DLD1 (cell line): ENCODE measurements around the gene MACC1.
"Not testable (repeated sequence)": the region's sequence is repeated elsewhere in the genome, so short reads cannot be mapped to it uniquely, and the experiment has no call there.

Experiments used
- in situ Hi-C: cut with HindIII; loops from 2 replicates; pipeline ENCODE4 v1.10.0; 2017; ENCODE audit warnings: low sequenced_read_pairs

The MACC1 gene

GRCh38 chr7:20133803-20134202 lies 83.4 kb downstream of the MACC1 start:
- in situ Hi-C loops: no loop called here

DNA sequence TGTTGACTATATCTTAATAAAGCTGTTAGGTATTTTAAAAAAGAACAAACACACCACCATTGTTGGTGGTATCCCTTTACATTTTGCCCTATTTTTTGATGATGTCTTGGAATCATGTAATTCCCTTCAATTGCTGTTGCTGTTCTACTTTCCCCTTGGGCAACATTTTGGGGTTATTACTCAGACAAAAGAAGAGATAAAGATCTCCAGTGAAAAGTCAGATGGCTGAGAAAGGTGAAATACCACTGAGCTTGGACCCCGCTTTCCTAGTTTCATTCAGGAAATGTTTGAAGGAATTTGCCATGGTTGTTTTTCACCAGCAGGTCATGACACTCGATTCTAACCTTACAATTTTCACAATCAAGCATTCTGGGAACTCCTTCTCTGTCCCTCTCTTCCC lies 84.6 kb downstream of the MACC1 start:
- in situ Hi-C loops: no loop called here

GRCh38 chr7:20131776-20132175 lies 85.4 kb downstream of the MACC1 start:
- in situ Hi-C loops: no loop called here

- in situ Hi-C loops: no loop called here
Measured at GRCh38 chr7:20129920-20130319, 87.3 kb downstream of the MACC1 start.

DNA sequence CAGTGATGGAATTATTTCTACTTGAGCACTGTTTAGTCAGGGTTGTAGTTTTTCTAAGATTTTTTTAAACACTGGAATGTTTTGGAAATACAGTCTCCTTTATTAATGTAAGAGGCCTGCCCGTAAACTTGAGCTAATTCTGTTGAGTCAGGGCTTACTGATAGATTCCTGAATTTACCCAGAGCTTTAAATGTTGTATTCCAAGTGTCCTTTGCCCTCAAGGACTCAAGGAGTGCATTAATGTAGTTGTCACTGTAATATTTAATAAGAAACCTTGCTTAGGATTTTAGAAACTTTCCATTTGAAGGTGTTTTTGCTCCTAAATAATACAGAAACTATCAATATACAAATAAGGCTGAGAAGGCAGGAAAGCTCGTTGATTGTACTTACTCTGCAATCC lies 89.2 kb downstream of the MACC1 start:
- in situ Hi-C loops: no loop called here

- in situ Hi-C loops: not testable (repeated sequence)
Measured at GRCh38 chr7:20126060-20126459, 91.1 kb downstream of the MACC1 start.

- in situ Hi-C loops: not testable (repeated sequence)
Measured at GRCh38 chr7:20124087-20124486, 93.1 kb downstream of the MACC1 start.

DNA sequence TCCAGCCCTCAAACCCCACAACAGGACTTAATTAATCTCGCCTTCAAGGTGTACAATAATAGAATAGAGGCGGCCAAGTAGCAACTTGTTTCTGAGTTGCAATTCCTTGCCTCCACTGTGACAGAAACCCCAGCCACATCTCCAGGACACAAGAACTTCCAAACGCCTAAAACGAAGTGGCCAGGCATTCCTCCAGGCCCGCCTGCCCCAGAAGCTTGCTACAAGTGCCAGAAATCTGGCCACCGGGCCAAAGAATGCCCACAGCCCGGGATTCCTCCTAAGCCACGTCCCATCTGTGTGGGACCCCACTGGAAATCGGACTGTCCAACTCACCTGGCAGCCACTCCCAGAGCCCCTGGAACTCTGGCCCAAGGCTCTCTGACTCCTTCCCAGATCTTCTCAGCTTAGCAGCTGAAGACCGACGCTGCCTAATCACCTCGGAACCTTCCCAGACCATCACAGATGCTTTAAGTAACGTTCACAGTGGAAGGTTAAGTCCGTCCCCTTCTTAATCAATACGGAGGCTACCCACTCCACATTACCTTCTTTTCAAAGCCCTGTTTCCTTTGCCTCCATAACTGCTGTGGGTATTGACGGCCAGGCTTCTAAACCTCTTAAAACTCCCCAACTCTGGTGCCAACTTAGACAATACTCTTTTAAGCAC lies 94.4 kb downstream of the MACC1 start:
- in situ Hi-C loops: not testable (repeated sequence)

GRCh38 chr7:20122073-20122472 lies 95.1 kb downstream of the MACC1 start:
- in situ Hi-C loops: no loop called here

DNA sequence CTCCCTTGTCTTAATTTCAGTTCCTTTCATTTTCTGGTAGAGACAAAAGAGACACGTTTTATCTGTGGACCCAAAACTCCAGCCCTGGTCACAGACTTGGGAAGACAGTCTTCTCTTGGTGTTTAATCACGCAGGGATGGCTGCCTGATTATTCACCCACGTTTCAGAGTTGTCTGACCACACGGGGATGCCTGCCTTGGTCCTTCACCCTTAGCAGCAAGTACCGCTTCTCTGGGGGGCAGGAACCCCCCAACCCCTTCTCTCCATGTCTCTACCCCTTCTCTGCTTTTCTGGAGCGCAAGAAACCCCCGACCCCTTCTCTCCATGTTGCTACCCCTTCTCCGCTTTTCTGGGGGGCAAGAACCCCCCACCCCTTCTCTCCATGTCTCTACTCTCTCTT lies 95.8 kb downstream of the MACC1 start:
- in situ Hi-C loops: no loop called here

DNA sequence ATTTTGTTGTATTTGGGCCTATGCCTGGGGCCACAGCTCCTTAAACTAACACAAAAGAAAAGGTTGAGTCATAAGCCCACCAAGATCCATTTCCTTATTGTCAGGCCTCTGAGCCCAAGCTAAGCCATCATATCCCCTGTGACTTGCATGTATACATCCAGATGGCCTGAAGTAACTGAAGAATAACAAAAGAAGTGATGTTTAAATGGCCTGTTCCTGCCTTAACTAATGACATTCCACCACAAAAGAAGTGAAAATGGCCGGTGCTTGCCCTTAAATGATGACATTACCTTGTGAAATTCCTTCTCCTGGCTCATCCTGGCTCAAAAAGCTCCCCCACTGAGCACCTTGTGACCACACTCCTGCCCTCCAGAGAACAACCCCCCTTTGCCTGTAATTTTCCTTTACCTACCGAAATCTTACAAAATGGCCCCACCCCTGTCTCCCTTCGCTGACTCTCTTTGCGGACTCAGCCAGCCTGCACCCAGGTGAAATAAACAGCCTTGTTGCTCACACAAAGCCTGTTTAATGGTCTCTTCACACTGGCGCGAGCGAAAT lies 96.5 kb downstream of the MACC1 start:
- in situ Hi-C loops: not testable (repeated sequence)

- in situ Hi-C loops: no loop called here
Measured at GRCh38 chr7:20116869-20117268, 100.3 kb downstream of the MACC1 start.

- in situ Hi-C loops: no loop called here
Measured at GRCh38 chr7:20114468-20114867, 102.7 kb downstream of the MACC1 start.

- in situ Hi-C loops: no loop called here
Measured at GRCh38 chr7:20113427-20114027, 103.7 kb downstream of the MACC1 start.

DNA sequence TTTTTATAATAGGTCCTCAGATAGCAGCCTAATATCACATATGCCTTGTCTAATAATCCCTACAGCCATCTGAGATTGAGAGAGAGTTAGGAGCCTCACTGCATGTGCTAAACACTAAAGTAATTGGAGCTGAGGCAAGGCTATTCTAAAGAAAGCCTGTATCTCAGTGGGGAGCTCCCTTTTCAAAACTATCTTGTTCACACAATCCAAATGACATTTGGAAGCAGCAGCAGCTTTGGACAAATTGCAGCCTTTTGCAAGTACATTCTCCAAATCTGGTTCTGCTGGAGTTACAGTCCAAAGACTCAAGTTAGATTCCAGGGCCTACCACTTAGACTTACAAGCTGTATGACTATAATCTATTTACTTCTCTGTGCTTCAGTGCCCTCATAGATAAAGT lies 104.5 kb downstream of the MACC1 start:
- in situ Hi-C loops: no loop called here

DNA sequence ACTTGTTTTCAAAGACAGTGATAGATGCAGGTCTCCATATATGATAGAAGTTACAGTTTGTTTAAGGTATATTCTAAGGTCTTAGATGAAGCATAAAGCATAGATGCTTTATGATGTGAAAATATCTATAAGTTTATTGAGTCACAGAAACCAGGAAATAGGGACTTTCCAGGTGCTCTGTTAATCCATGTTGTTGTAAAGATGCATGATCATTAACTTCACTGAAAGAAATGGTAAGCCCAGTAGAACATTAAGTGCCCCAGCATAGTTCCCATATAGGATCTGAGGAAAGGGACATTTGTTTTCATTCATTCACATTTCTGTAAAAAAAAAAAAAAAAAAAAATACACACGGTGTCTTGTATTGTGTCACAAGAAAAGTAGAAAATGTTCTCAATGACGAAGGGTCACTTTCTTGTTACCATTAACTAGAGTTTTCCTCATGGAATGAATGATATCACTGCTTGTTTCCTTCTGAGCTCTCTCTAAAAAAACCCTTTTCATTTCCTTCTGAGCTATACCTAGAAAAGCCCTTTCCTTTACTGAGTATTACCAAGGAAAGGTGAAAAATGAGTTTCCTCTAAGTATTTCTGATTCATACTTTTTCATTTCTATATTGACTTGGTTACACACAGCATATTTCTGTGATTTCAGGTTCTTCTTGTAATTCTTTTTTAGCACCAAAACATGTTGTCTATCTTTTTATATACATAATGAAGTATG lies 105.2 kb downstream of the MACC1 start:
- in situ Hi-C loops: no loop called here

DNA sequence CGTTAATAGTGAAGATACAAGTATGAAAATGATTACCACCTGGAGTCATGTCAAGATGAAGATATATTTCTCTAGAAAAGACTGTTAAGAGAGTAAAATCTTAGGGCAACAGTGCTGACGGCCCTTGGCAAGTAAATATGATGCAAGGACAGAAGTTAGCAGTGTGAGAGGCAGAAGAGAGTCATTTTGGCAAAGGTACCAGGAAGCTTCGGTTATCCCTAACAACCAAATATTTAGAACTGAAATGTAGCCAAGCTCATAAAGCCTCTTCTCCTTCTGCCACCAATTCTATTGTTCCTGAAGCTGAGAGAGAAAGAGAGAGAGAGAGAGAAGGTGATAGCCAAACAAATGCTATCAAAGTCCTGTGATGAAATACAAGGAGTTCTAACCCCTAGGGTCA lies 109.6 kb downstream of the MACC1 start:
- in situ Hi-C loops: no loop called here

DNA sequence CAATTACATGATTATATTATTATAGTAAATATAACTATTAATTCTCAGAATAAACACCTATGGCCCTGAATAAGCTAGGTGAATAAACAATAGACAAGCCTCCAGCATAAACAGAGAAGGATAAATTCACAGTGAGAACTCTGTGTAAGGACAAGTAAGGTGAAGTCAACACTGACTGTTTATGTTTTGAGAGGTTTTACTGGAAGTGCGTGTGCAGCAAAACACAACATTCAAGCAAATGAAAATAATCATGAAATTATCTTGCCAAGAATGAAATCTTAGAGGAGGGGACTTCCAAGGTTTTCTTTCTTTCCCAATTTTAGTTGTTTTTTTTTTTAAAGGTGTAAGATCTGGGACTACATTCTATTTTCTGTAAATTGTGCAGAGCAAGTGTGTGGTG lies 112.5 kb downstream of the MACC1 start:
- in situ Hi-C loops: no loop called here

DNA sequence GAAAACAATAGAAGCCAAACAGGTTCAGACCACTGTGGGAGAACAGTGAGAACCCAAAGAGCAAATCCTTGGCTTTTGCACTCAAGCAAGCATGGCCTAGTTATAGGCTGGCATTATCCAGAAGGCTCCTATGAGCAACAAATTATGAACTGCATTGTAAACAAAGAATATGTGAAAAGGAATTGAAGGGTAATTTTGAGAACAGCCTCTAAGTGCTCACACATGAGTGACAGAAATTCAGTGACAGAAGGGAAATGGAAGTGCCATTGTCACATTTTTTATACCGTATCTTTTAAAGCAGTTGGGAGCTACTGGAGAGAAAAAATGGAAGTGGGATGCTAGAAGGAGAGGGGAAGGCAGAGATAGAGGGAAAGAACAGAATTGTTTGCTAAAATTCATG lies 114.2 kb downstream of the MACC1 start:
- in situ Hi-C loops: no loop called here

- in situ Hi-C loops: no loop called here
Measured at GRCh38 chr7:20095862-20096261, 121.3 kb downstream of the MACC1 start.

GRCh38 chr7:20095436-20095835 lies 121.7 kb downstream of the MACC1 start:
- in situ Hi-C loops: no loop called here

DNA sequence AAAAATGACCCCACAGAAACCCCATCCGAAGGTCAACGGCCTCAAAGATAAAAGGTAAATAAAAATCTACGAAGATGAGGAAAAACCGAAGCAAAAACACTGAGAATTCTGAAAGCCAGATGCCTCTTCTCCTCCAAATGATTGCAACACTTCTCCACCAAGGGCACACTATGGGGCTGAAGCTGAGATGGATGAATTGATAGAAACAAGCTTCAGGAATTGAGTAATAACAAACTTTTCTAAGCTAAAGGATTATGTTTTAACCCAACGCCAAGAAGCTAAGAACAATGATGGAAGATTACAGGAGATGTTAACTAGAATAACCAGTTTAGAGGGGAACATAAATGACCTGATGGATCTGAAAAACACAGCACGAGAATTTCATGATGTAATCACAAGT lies 127.8 kb downstream of the MACC1 start:
- in situ Hi-C loops: no loop called here
